NCI-H748 (cell line): ENCODE results near the gene ATP23.

ENCODE experiments used
- DNase-seq: peaks from one replicate; lab custom pipeline; 2025; ENCODE audit not compliant: unreplicated experiment; lab: John Stamatoyannopoulos, UW

ATP23 gene

GRCh38 chr12:57966536-57966935, 25.2 kb downstream of the ATP23 start:
- DNase-seq, result no peak

- DNase-seq, result peak; percentile 56
Observed at GRCh38 chr12:57983146-57983857, 41.9 kb downstream of the ATP23 start.

- no peak for DNase-seq
Observed at GRCh38 chr12:57983858-57984505, 42.6 kb downstream of the ATP23 start.

GRCh38 chr12:57984629-57985151, 43.3 kb downstream of the ATP23 start:
- no peak for DNase-seq

- DNase-seq, result no peak
Observed at GRCh38 chr12:57985685-57986084, 44.3 kb downstream of the ATP23 start.

- DNase-seq, result peak; percentile 4
Observed at GRCh38 chr12:57989838-57990237, 48.5 kb downstream of the ATP23 start.

- no peak for DNase-seq
Observed at GRCh38 chr12:57990241-57990883, 49.0 kb downstream of the ATP23 start.

DNA sequence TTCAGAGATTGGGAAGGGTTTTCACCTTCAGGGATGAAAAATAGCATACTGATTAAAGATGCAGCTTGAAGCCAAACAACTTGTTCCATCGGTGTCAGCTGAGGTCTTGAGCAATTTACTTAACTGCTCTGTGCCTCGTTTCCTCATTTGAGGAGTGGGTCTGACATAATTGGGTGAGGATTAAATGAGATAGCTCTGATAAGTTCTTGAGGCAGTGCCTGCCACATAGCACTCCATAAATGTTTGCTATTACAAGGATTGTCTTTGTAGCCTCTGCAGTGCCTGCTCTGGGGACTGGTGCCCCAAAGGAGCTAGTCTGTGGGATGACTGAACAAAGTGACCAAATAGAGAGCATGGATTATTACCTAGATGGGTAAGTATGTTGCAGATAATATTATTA, 50.6 kb downstream of the ATP23 start:
- no peak for DNase-seq

DNA sequence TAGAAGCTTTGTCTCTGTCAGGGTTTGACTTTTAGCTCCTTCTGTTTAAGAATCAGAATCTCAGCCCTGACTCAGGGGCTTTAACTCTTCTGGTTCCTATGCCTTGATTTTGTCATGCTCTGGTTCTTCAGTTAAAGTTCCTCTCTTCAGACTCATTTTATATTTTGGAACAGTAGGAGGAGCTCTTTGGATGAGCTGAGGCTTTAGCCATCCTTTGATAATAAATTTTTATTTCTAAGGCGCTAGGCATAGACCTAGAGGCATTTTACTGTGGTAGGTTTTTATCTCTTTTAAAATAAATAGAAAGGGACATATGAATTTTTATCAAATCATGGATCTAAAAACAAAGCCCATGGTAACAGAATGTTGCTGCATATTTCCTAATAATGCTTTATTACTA, 51.7 kb downstream of the ATP23 start:
- DNase-seq, result no peak

GRCh38 chr12:57993834-57994233, 52.5 kb downstream of the ATP23 start:
- DNase-seq, result no peak

DNA sequence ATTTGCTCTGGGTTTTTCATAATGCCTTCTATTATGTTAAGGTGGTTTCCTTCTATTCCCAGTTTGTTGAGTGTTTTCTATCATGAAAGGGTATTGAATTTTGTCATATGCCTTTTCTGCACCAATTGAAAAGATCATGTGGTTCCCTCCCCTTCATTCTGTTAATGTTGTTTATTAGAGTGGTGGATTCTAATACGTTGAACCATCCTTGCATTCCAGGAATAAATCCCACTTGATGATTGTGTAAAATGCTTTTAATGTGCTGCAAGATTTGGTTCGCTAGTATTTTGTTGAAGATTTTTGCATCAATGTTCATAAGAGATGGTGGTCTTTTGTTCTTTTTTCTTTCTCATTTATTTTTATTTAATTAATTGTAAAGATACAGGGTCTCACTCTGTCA, 55.2 kb downstream of the ATP23 start:
- no peak for DNase-seq

- DNase-seq, result no peak
Observed at GRCh38 chr12:57998251-57998650, 56.9 kb downstream of the ATP23 start.

DNA sequence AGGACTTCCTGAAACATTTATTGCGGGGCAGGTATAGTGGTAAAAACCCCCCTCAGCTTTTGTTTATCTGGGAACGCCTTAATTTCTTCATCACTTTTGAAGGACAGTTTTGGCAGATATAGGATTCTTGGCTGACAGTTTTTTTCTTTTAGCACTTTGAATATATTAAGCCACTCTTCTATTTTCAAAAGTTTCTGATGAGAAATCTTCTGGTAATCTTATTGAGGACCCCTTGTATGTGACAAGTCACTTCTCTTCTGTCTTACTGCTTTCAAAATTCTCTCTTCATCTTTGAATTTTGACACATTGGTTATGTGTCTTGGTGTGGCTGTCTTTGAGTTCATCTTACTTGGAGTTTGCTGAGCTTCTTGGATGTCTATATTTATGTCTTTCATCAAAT, 59.1 kb downstream of the ATP23 start:
- DNase-seq, result no peak

DNA sequence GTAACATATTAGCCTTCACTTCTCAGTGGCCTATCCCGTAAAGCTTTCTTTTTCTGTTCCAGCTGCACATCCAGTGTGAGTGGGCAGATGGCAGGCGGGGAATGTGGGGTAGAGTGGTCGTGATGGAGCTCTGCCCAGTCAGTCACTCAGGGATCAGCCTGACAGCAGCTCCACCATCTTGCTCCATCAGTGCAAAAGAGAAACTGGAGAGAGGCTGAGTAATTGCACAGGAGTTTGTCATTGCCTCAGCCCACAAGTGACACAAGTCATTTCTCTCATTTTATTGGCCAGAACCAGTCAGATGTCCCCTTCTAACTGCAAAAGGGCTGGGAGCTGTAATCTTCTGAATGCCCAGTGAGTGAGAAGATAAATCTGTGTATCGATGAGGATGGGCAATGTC, 66.5 kb downstream of the ATP23 start:
- DNase-seq, result no peak

- no peak for DNase-seq
Observed at GRCh38 chr12:58008634-58009033, 67.3 kb downstream of the ATP23 start.
